Left lung (tissue), 10 donors: ENCODE measurements around the gene HOXA3. TPM values are rescaled to one million over a fixed set of nuclear protein-coding genes. Genes with fewer than 3 reads are reported as not detected.

Experiments
- ATAC-seq: fragments of 200-7000 bp; cut with Tn5 transposase; one replicate; pipeline ENCODE4 v1.9.1; 2020; ENCODE audit warnings: moderate library complexity
- DNase-seq, 4 donors: peaks; one replicate each; pipeline ENCODE4 v3.0.0-alpha.2; 2013 to 2020
- H3K27ac ChIP-seq, 2 donors: fragments of 200-600 bp; sonication (generic) in 1 of 2; one replicate each; pipeline versions ENCODE4 v1.5.0 to v1.8.0; 2020 to 2021
- H3K27me3 ChIP-seq, 2 donors: fragments of 200-600 bp; sonication (generic) in 1 of 2; one replicate each; pipeline versions ENCODE4 v1.5.0 to v1.8.0; 2020 to 2021
- H3K36me3 ChIP-seq, 2 donors: fragments of 200-600 bp; sonication (generic) in 1 of 2; one replicate each; pipeline versions ENCODE4 v1.5.0 to v1.8.0; 2020 to 2021
- H3K4me1 ChIP-seq, 2 donors: fragments of 200-600 bp; one replicate each; pipeline ENCODE4 v1.8.0; 2021
- H3K4me3 ChIP-seq, 2 donors: fragments of 200-600 bp; sonication (generic) in 1 of 2; one replicate each; pipeline versions ENCODE4 v1.5.0 to v1.8.0; 2020 to 2021; ENCODE audit warnings: mild to moderate bottlenecking in 1 of 2
- H3K9me3 ChIP-seq, 2 donors: fragments of 200-600 bp; sonication (generic) in 1 of 2; one replicate each; pipeline versions ENCODE4 v1.5.0 to v1.8.0; 2020 to 2021
- intact Hi-C, 2 donors: fragments of 100-400 bp; cut with DNase I; formaldehyde crosslinking; loops; one replicate each; pipeline versions ENCODE4 v1.11.2 to v1.14.2; 2022
- microRNA-seq, 2 donors: library from miRNA; unstranded; fragments of <30 nt; microRNA quantifications; one replicate each; pipeline ENCODE4, GENCODE V29; 2019
- polyA plus RNA-seq, 6 donors: library from polyadenylated mRNA; unstranded; fragments of 120-200 nt; gene quantifications; one replicate each; pipeline ENCODE4 v1.2.1, GENCODE V29; 2013; ENCODE audit not compliant: insufficient read length in 6 of 6
- total RNA-seq, 2 donors: library from RNA; stranded (reverse); fragmentation: NEBNext Ultra II Directional; extraction: Animal tissue kit (Norgen Biotek cat#: 25700); gene quantifications; one replicate each; pipeline ENCODE4 v1.2.1, GENCODE V29; 2021
- TF ChIP-seq, protein P1 (sequence below), 2 donors: fragments of 200-600 bp; sonication (generic) in 1 of 2; IDR thresholded peaks; one replicate each; pipeline versions ENCODE4 v1.5.0 to v1.8.0; 2021; ENCODE audit warnings: antibody characterized with exemption in 2 of 2
- donor health status: DM: no; HTN: yes; CAD: no.
- donor health status: DM: no; HTN: no; CAD: no.

The HOXA3 gene
- total and polyA plus RNA-seq, 8 donors, result 5.7 to 49.6 (median 39.6) TPM

DNA sequence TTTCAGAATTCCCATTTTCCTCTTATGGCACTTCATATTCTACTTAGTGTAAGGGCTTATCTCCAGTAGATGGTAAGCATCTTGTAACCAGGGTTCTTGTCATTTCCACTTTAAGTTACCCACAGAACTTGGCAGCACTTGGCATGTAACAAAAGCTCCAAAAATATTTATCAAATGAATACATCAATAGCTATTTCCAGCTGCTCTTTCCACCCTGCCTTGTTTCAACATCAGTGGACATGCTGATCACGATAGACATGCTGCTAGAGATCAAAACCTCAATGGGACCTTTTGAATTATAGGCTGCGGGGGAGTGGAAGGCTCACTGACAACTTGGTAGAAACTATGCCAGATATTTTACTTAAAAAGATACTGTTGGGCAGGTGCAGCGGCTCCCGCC, 89.4 kb downstream of the HOXA3 start:
- no peaks in the 10 kb centered on the region for H3K4me1 ChIP-seq
- no peaks in the 10 kb centered on the region for H3K27me3 ChIP-seq
- no peaks in the 10 kb centered on the region for H3K9me3 ChIP-seq
- TF ChIP-seq, protein P1, sequence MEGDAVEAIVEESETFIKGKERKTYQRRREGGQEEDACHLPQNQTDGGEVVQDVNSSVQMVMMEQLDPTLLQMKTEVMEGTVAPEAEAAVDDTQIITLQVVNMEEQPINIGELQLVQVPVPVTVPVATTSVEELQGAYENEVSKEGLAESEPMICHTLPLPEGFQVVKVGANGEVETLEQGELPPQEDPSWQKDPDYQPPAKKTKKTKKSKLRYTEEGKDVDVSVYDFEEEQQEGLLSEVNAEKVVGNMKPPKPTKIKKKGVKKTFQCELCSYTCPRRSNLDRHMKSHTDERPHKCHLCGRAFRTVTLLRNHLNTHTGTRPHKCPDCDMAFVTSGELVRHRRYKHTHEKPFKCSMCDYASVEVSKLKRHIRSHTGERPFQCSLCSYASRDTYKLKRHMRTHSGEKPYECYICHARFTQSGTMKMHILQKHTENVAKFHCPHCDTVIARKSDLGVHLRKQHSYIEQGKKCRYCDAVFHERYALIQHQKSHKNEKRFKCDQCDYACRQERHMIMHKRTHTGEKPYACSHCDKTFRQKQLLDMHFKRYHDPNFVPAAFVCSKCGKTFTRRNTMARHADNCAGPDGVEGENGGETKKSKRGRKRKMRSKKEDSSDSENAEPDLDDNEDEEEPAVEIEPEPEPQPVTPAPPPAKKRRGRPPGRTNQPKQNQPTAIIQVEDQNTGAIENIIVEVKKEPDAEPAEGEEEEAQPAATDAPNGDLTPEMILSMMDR (IDR thresholded peaks at IDR 0.05), result no peak
- no peaks in the 10 kb centered on the region for H3K36me3 ChIP-seq
- ATAC-seq (no peak), DNase-seq (no peak)
- no peak overlapping the region for H3K4me3 ChIP-seq
- no peak overlapping the region for H3K27ac ChIP-seq
- intact Hi-C loops, result no loop called here

Small RNA genes within 50 kb of the gene (microRNA-seq; reads per million reads assigned to microRNA genes)
- gene MIR196B, result 57.7 to 116 reads per million in 2 donors

Other genes with a start within 250 kb of the HOXA3 start
- under 1 TPM; 0.50 to 0.60 TPM for gene HOXA1, start 56.6 kb downstream of the HOXA3 start, total RNA-seq
- gene HOXA1, start 56.6 kb downstream of the HOXA3 start, polyA plus RNA-seq, result 1 to 10 TPM; 1.9 to 3.1 (median 2.3) TPM
- 1 to 10 TPM in 1 of 2 donors, under 1 TPM in 1; 0.61 to 1.4 TPM for gene HOXA2, start 49.9 kb downstream of the HOXA3 start, total RNA-seq
- gene HOXA2, start 49.9 kb downstream of the HOXA3 start, polyA plus RNA-seq, result 10 to 100 TPM; 16.7 to 19.6 (median 18.7) TPM
- gene HOXA4, start 21.8 kb downstream of the HOXA3 start, total RNA-seq, result 1 to 10 TPM; 3.4 to 7.6 TPM
- gene HOXA4, start 21.8 kb downstream of the HOXA3 start, polyA plus RNA-seq, result 10 to 100 TPM; 32.0 to 35.8 (median 34.7) TPM
- 10 to 100 TPM; 16.1 to 21.6 TPM for gene HOXA5, start 8.9 kb downstream of the HOXA3 start, total RNA-seq
- gene HOXA5, start 8.9 kb downstream of the HOXA3 start, polyA plus RNA-seq, result 10 to 100 TPM; 81.7 to 94.7 (median 89.1) TPM
- gene HOXA6, start 4.8 kb downstream of the HOXA3 start, total RNA-seq, result 1 to 10 TPM; 3.5 to 5.0 TPM
- gene HOXA6, start 4.8 kb downstream of the HOXA3 start, polyA plus RNA-seq, result 10 to 100 TPM; 13.6 to 16.2 (median 14.7) TPM
- gene HOXA7, start 4.1 kb upstream of the HOXA3 start, total RNA-seq, result 1 to 10 TPM; 1.3 to 2.2 TPM
- 1 to 10 TPM; 4.0 to 6.4 (median 5.4) TPM for gene HOXA7, start 4.1 kb upstream of the HOXA3 start, polyA plus RNA-seq
- gene HOXA9, start 13.0 kb upstream of the HOXA3 start, total RNA-seq, result 1 to 10 TPM in 1 of 2 donors, under 1 TPM in 1; 0.73 to 1.4 TPM
- gene HOXA9, start 13.0 kb upstream of the HOXA3 start, polyA plus RNA-seq, result 1 to 10 TPM in 1 of 6 donors, under 1 TPM in 5; 0.38 to 1.4 (median 0.52) TPM
- under 1 TPM; 0.42 to 0.55 TPM for gene HOXA10, start 21.7 kb upstream of the HOXA3 start, total RNA-seq
- gene HOXA10, start 21.7 kb upstream of the HOXA3 start, polyA plus RNA-seq, result 1 to 10 TPM in 1 of 6 donors, under 1 TPM in 4, not detected in 1; 0.34 to 1.3 (median 0.40) TPM
- under 1 TPM in 1 of 2 donors, not detected in 1; 0.10 TPM for gene HOXA11, start 32.6 kb upstream of the HOXA3 start, total RNA-seq
- gene HOXA11, start 32.6 kb upstream of the HOXA3 start, polyA plus RNA-seq, result under 1 TPM in 3 of 6 donors, not detected in 3; 0.11 to 0.23 (median 0.15) TPM
- not detected for gene HOXA13, start 47.5 kb upstream of the HOXA3 start, total RNA-seq
- gene HOXA13, start 47.5 kb upstream of the HOXA3 start, polyA plus RNA-seq, result not detected
- gene EVX1, start 90.2 kb upstream of the HOXA3 start, total RNA-seq, result not detected
- not detected for gene EVX1, start 90.2 kb upstream of the HOXA3 start, polyA plus RNA-seq